Calu3 (cell line): ENCODE results near the gene TMEM86B. TPM values are rescaled to one million over a fixed set of nuclear protein-coding genes. Genes with fewer than 3 reads are reported as not detected.

Source experiments
- BruUV-seq: library from RNA; stranded (reverse); fragments of 400-500 nt; replicated peaks from 2 replicates; lab custom pipeline; 2021; lab: Mats Ljungman, UMichigan
- CTCF ChIA-PET: fragments of 300-600 bp; sonication (Branson Sonifier 250); formaldehyde crosslinking; loops from one replicate; lab custom pipeline; 2022; ENCODE audit warnings: antibody characterized with exemption; lab: Charles Lee
- DNase-seq: peaks from one replicate; pipeline ENCODE4 v3.0.0; 2022
- H3K27ac Mint-ChIP-seq: one replicate; pipeline ENCODE4 v1.8.0; 2022; ENCODE audit warnings: mixed read lengths; ENCODE audit not compliant: unreplicated experiment
- H3K27me3 Mint-ChIP-seq: one replicate; pipeline ENCODE4 v1.8.0; 2022; ENCODE audit warnings: mixed read lengths; ENCODE audit not compliant: unreplicated experiment
- H3K36me3 Mint-ChIP-seq: one replicate; pipeline ENCODE4 v1.8.0; 2022; ENCODE audit warnings: mild to moderate bottlenecking, moderate library complexity, mixed read lengths; ENCODE audit not compliant: insufficient read depth, unreplicated experiment
- H3K4me1 Mint-ChIP-seq: one replicate; pipeline ENCODE4 v1.8.0; 2022; ENCODE audit warnings: mild to moderate bottlenecking, low read depth, mixed read lengths; ENCODE audit not compliant: unreplicated experiment
- H3K4me3 Mint-ChIP-seq: one replicate; pipeline ENCODE4 v1.8.0; 2022; ENCODE audit warnings: mild to moderate bottlenecking, low read depth, moderate library complexity, mixed read lengths; ENCODE audit not compliant: unreplicated experiment
- H3K9me3 Mint-ChIP-seq: one replicate; pipeline ENCODE4 v1.8.0; 2022; ENCODE audit warnings: low read depth, mixed read lengths; ENCODE audit not compliant: unreplicated experiment
- CTCF ChIP-seq: fragments of 200-600 bp; IDR thresholded peaks from one replicate; pipeline ENCODE4 v1.8.0; 2022; ENCODE audit warnings: antibody characterized with exemption; ENCODE audit not compliant: unreplicated experiment
- intact Hi-C: fragments of 100-400 bp; cut with micrococcal nuclease; formaldehyde crosslinking; loops from one replicate; pipeline ENCODE4 v1.10.0; 2022; ENCODE audit not compliant: unreplicated experiment
- total RNA-seq: library from RNA; stranded (reverse); gene quantifications from 2 replicates; pipeline ENCODE4 v1.2.3, GENCODE V29; 2022

TMEM86B gene
- total RNA-seq, 1 experiment from 2014 or later: 14.3 TPM

DNA sequence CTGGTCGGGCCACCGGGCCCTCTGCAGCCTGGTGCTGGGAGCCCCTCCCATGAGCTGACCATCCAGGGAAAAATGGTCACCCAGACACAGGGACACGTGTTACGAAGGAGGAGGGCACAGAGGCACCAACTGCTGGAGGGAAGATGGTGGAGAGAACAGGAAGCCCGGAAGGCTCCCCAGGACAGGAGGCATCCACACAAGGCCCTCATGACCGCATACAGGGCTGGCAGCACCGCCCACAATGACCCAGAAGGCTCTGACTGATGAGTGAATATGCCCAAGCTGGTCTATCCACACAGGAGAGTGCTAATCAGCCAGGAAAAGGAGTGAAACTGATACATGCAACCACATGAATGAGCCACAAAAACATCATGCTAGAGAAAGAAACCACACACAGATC lies 14.0 kb upstream of the TMEM86B start:
- Mint-ChIP-seq H3K27ac (no peak overlapping the region), H3K27me3 (no peaks in the 10 kb centered on the region), H3K36me3 (peaks cover 57% of the 10 kb centered on the region), H3K4me1 (peaks cover 4% of the 10 kb centered on the region), H3K9me3 (no peaks in the 10 kb centered on the region), H3K4me3 (no peak overlapping the region)
- CTCF ChIA-PET: no interaction called here
- TF ChIP-seq CTCF: no peak
- no TSS peak for BruUV-seq
- intact Hi-C loops: no loop called here
- DNase-seq: no peak

GRCh38 chr19:55241935-55242464 lies 13.4 kb upstream of the TMEM86B start:
- H3K27me3 Mint-ChIP-seq: no peaks in the 10 kb centered on the region
- intact Hi-C loops: no loop called here
- H3K9me3 Mint-ChIP-seq: no peaks in the 10 kb centered on the region
- H3K27ac Mint-ChIP-seq: no peak overlapping the region
- BruUV-seq: no TSS peak
- no peak overlapping the region for H3K4me3 Mint-ChIP-seq
- DNase-seq: no peak
- H3K4me1 Mint-ChIP-seq: no peaks in the 10 kb centered on the region
- peaks cover 57% of the 10 kb centered on the region for H3K36me3 Mint-ChIP-seq
- CTCF ChIA-PET: interaction anchor here (0.5 kb wide), 1 partner anchor 40 kb away, joined by 3 read pairs; no protein-coding TSS in a partner anchor
- TF ChIP-seq CTCF: no peak

GRCh38 chr19:55241143-55241934 lies 12.8 kb upstream of the TMEM86B start:
- DNase-seq: no peak
- Mint-ChIP-seq H3K36me3 (peaks cover 59% of the 10 kb centered on the region), H3K4me1 (no peaks in the 10 kb centered on the region), H3K4me3 (no peak overlapping the region), H3K27ac (no peak overlapping the region), H3K27me3 (no peaks in the 10 kb centered on the region), H3K9me3 (no peaks in the 10 kb centered on the region)
- no peak for TF ChIP-seq CTCF
- intact Hi-C loops: no loop called here
- BruUV-seq: no TSS peak
- CTCF ChIA-PET: interaction anchor here (0.5 kb wide), 1 partner anchor 41 kb away, joined by 3 read pairs; no protein-coding TSS in a partner anchor

DNA sequence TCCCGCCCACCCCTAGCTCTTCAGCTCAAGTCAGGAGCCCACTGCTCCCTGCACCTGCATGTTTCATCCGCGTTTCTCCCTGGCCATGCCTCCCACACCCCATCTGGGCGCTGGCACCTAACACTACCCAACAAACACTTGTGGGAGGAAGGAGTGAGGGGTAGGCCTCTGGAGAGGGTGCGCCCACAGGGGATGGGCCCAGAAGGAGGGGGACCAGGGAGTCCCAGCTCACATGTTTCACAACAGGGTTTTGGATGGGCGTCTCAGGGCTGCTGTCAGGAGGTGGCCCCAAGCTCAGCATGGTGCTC lies 12.1 kb upstream of the TMEM86B start:
- H3K4me1 Mint-ChIP-seq: no peaks in the 10 kb centered on the region
- intact Hi-C loops: no loop called here
- H3K27me3 Mint-ChIP-seq: no peaks in the 10 kb centered on the region
- H3K27ac Mint-ChIP-seq: no peak overlapping the region
- no TSS peak for BruUV-seq
- no peak for TF ChIP-seq CTCF
- no peak overlapping the region for H3K4me3 Mint-ChIP-seq
- CTCF ChIA-PET: no interaction called here
- no peaks in the 10 kb centered on the region for H3K9me3 Mint-ChIP-seq
- peaks cover 65% of the 10 kb centered on the region for H3K36me3 Mint-ChIP-seq
- DNase-seq: no peak
